Fibroblast of gingiva (primary cell): ENCODE data around the gene APOBEC3G.
"Not testable (repeated sequence)": the region's sequence is repeated elsewhere in the genome, so short reads cannot be mapped to it uniquely, and the experiment has no call there.

Source experiments
- DNase-seq: peaks from one replicate; pipeline ENCODE4 v3.0.0-alpha.2; 2011; ENCODE audit warnings: low read depth

APOBEC3G gene

GRCh38 chr22:39068033-39068785 is 8.9 kb upstream of the APOBEC3G start:
- no peak for DNase-seq

GRCh38 chr22:39070186-39070585 is 6.9 kb upstream of the APOBEC3G start:
- no peak for DNase-seq

GRCh38 chr22:39072581-39072981 is 4.5 kb upstream of the APOBEC3G start:
- DNase-seq: not testable (repeated sequence)

- DNase-seq: no peak
These were observed 3.1 kb upstream of the APOBEC3G start for GRCh38 chr22:39073981-39074380.

DNA sequence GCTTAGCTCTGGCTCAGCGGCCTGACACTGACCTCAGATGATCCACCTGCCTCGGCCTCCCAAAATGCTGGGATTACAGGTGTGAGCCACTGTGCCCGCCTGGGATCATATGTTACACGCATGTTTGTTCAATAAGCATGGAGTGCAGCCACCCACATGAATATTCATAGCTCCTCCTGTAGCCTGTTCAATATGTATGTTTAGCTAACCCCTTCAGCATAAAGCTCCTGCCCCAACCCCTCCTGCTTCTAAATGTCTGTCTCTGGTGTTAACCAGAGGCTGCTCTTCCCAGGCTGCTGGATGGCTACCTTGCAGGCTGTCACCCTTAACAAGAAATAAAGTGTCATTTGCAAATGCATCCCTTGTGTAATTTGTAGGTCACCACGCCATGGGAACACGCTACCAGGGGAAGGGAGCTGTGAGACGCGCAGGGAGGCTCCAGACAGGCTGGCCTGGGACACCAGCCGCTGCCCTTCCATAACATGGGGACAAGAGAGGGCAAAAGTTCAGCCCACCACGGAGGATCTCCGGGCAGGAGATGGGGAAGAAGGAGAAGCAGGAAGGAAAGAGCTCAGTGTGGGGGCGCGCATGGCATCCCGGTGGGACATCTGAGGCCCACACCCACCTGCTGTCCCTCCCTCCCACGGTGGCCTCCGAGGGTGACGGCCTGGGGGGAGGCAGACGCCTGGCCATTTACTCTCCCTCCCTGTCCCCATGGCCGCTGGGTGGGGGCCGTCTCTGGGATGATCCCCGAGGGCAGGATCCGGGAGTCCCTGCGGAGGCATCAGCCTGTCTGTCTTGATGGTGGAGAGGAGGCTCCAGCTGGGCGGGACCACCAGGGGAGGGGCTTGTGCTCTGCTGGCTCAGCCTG is 685 bp upstream of the APOBEC3G start:
- not testable (repeated sequence) for DNase-seq

GRCh38 chr22:39077912-39078311 is 837 bp downstream of the APOBEC3G start:
- not testable (repeated sequence) for DNase-seq

- DNase-seq: no peak
These were observed 1.3 kb downstream of the APOBEC3G start for GRCh38 chr22:39078329-39078728.

DNA sequence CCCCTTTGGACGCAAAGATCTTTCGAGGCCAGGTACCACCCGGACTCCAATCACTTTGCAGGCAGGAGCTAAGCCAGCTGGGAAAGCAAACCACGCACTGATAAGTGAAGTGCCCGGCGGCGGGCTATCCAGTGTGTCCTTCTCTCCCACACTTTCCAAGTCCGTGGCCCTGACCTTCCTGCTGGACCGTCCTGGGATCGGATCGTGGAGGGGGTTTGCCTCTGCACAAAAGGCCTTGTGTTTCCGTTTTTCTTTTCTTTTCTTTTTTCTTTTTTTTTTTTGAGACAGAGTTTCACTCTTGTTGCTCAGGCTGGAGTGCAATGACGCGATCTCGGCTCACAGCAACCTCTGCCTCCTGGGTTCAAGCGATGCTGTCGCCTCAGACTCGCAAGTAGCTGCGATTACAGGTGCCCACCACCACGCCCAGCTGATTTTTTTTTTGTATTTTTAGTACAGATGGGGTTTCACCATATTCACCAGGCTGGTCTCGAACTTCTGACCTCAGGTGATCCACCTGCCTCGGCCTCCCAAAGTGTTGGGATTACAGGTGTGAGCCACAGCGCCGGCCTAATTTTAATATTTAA is 2.1 kb downstream of the APOBEC3G start:
- not testable (repeated sequence) for DNase-seq

DNA sequence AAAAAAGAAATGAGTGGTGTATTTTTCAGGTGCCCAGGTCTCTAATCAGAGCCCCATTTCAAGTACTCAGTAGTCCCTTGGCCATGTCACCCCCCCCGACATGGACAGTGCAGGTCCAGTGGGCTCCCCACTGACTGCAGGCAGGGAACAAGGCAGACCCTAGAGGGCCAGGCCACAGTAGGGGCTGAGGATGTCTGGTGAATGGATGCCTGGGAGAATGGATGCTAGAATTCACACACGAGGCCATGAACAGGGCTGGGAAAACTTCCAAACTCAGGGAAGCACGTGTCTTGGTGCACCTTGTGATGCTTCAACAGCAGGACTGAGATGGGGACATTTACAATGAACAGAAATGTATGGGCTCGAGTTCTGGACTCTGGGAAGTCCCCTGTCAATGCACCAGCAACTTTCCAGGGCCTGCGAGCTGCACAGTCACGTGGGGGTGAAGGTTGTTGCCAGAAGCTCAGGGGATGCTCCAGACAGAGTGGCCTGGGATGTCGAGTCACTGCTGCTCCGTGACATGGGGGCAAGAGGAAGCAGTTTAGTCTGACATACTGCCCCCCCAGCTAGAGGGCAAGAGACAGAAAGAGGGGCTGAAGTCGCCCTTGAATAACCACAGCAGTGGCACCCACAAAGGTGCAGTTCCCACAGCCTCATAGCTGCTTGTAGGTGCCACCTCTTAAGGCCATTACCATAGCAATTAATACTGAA is 3.1 kb downstream of the APOBEC3G start:
- no peak for DNase-seq

DNA sequence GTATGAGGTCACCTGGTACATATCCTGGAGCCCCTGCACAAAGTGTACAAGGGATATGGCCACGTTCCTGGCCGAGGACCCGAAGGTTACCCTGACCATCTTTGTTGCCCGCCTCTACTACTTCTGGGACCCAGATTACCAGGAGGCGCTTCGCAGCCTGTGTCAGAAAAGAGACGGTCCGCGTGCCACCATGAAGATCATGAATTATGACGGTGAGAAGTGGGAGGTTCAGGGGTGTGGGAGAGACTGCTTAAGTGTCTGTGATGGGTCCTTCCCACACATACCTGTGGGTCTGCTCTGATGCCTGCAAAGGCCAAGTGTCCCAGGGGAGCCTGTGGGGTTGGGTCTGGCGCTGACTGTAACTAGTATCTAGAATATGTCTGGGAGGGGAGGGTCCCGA is 3.9 kb downstream of the APOBEC3G start:
- DNase-seq: no peak

DNA sequence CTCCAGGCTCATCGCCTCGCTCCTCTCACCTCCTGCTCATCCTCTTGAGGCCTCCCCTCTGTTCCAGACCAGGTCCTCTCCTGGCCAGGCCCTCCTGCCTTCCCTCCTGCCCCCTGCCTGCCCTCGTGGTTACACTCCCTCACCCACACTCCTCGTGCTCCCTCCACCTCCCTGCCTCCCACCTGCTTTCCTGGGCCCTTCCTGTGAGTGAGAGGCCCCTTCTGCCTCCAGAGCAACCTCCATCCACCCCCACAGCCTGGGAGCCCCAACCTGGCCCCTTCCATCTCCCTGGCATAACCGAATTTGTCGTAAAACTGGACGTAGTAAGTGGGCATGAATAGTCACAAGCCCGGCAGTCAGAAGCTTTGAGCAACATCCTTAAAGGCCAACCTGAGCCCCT is 4.5 kb downstream of the APOBEC3G start:
- DNase-seq: no peak

DNA sequence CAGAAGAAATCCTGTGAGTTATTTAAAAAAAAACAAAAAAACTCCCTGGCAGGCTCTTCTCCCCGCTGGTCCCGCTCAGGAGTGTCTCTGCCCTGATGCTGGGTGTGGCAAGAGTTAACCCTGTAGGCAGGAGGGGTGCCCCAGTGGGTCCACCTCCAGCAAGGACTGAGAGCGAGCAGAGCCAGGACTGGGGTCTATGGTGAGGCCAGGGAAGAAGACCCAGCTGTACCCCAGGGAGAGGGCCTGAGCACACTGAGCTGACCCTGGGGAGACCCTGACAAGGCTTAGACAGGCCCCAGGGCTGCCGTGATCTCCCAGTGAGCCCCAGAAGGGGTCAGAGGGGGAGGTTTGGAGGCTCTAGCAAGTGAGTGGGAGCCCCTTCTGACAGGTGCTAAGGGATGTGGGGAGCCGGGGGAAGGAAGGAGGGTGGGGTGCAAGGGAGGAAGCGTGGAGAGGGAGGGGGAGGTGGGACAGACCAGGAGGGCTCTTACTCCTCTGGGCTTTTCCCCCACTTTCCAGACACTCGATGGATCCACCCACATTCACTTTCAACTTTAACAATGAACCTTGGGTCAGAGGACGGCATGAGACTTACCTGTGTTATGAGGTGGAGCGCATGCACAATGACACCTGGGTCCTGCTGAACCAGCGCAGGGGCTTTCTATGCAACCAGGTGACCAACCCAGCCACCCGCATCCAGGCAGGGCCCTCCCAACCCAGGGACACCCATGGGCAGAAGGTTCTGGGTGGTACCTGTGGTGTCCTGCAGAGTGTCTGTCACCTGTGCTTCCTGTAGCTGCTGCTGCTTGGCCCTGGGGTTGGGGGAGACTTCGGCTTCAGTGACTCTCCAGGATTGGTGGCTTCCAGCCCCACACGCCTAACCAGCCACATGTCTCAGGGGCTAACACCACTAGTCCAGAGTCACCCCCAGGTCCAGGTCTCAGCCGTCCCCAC is 6.4 kb downstream of the APOBEC3G start:
- no peak for DNase-seq

GRCh38 chr22:39084666-39085065 is 7.6 kb downstream of the APOBEC3G start:
- no peak for DNase-seq

GRCh38 chr22:39087098-39087497 is 10.0 kb downstream of the APOBEC3G start:
- no peak for DNase-seq

DNA sequence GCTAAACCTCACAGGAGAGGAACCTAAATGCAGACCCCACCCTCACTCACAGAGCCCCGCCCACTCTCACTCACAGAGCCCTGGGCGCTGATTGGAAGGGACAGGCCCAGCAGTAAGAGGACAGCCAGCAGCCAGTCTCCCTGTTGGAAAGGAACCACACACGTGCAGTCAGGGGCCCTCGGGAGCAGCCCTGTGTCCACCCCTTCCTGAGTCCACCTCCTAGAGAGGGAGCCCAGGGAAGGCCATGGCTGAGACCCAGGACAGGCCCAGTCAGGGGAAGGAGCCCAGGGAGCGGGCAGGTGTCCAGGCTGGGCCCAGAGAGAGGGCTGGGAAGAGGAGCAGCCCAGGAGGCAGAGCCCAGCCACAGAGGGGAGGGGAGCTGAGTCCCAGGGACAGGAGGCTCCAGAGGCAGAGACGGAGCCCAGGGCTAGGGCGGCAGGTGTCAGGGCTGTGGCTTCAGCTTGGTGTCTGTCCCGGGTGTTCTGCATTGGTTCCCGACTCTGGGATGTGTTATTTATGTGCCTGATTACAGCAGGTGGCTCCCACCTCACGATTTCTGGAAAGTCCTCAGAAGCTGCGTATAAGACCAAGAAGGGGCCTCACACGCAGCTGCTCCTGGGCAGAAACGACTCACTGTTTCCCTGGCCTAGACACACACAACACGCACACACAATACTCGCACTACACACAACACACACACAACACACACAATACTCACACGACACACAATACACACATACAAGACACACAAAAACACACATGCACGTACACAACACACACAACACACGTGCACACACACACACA is 11.0 kb downstream of the APOBEC3G start:
- no peak for DNase-seq

- no peak for DNase-seq
These were observed 11.6 kb downstream of the APOBEC3G start for GRCh38 chr22:39088685-39089032.

DNA sequence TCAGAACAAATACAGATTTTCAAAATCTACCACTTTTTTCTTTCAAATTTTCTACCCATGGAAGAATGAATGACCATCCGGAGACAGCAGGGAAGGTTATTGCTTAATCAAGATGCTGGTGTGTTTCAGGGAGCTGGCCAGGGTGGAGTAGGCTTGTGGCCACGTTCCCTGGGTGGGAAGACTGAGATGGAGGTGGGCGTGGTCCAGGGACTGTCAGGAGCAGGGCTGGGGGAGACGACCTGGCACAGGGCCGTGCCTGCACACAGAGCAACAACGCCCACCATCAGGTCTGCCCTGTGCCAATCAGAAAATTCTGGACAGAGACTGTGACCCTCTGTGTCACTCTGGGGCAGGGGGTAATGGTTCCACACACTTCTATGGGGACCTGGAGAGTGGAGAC is 12.9 kb downstream of the APOBEC3G start:
- DNase-seq: no peak

GRCh38 chr22:39090426-39091064 is 13.5 kb downstream of the APOBEC3G start:
- DNase-seq: no peak

DNA sequence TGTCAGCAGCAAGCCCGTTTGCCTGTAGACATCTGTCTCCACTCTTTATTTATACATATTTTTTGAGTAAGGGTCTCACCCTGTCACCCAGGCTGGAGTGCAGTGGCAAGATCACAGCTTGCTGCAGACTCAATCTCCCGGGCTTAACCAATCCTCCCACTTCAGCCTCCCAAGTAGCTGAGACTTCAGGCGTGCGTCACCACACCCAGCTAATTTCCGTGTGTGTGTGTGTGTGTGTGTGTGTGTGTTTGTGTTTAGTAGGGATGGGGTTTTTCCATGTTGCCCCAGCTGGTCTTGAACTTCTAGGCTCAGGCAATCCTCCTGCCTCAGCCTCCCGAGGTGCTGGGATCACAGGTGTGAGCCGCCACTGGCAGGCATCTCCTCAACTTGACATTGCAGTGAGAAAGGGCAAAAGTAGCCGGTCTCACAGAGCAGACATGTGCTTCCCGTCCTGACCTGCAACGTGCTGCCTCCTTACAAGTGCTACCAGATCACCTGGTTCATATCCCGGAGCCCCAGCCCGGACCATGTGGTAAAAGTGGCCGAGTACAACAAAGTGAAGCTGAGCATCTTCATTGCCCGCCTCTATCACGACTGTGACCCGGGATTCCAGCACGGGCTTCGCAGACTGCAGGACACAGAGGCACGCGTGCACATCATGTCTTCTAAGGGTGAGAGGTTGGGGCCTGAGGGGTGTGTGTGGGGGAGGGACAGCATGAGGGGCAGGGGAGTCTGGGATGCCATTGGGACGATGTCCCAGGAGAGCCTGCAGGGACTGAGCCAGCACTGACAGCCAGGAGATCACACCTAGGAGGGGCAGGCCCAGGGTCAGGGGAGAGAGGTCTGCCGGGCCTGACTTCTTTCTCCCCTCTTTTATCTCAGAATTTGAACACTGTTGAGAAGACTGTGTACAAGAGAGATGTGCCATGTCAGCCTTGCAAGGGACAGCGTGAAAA is 14.3 kb downstream of the APOBEC3G start:
- DNase-seq: no peak
